GM21717 (cell line): ENCODE results near the gene GLIS1.
"Not testable (repeated sequence)": the region's sequence is repeated elsewhere in the genome, so short reads cannot be mapped to it uniquely, and the experiment has no call there.

ENCODE experiments used
- ATAC-seq: cut with Tn5 transposase; IDR thresholded peaks from one replicate; pipeline ENCODE4 v1.9.1; 2021; ENCODE audit warnings: mild to moderate bottlenecking, moderate library complexity; ENCODE audit not compliant: unreplicated experiment

The GLIS1 gene

GRCh38 chr1:53656747-53657530 is 82.0 kb downstream of the GLIS1 start:
- no peak for ATAC-seq

- ATAC-seq = no peak
These were observed 82.8 kb downstream of the GLIS1 start for GRCh38 chr1:53655931-53656746.

- ATAC-seq = no peak
These were observed 84.5 kb downstream of the GLIS1 start for GRCh38 chr1:53654216-53655210.

GRCh38 chr1:53653631-53654030 is 85.3 kb downstream of the GLIS1 start:
- ATAC-seq = no peak

- ATAC-seq = no peak
These were observed 85.8 kb downstream of the GLIS1 start for GRCh38 chr1:53653200-53653575.

GRCh38 chr1:53652441-53653199 is 86.3 kb downstream of the GLIS1 start:
- no peak for ATAC-seq

GRCh38 chr1:53651356-53651755 is 87.6 kb downstream of the GLIS1 start:
- no peak for ATAC-seq

GRCh38 chr1:53648516-53648915 is 90.4 kb downstream of the GLIS1 start:
- no peak for ATAC-seq

- ATAC-seq = not testable (repeated sequence)
These were observed 91.0 kb downstream of the GLIS1 start for GRCh38 chr1:53647915-53648314.

- ATAC-seq = no peak
These were observed 92.2 kb downstream of the GLIS1 start for GRCh38 chr1:53646732-53647131.

- ATAC-seq = no peak
These were observed 93.3 kb downstream of the GLIS1 start for GRCh38 chr1:53645690-53646078.

- no peak for ATAC-seq
These were observed 93.9 kb downstream of the GLIS1 start for GRCh38 chr1:53644909-53645689.

GRCh38 chr1:53644496-53644895 is 94.5 kb downstream of the GLIS1 start:
- ATAC-seq = no peak

GRCh38 chr1:53643881-53644390 is 95.0 kb downstream of the GLIS1 start:
- no peak for ATAC-seq

- ATAC-seq = no peak
These were observed 95.7 kb downstream of the GLIS1 start for GRCh38 chr1:53643041-53643880.

- ATAC-seq = no peak
These were observed 96.4 kb downstream of the GLIS1 start for GRCh38 chr1:53642607-53643006.

GRCh38 chr1:53642215-53642555 is 96.8 kb downstream of the GLIS1 start:
- no peak for ATAC-seq

- no peak for ATAC-seq
These were observed 97.3 kb downstream of the GLIS1 start for GRCh38 chr1:53641481-53642214.
